Liver (tissue), 3 donors: ENCODE data around the gene C18orf54.

Experiments used
- CTCF ChIP-seq: fragments of 150-350 bp; IDR thresholded peaks from 2 replicates; pipeline ENCODE4 v1.5.1; 2017; ENCODE audit warnings: improper control_type of control experiment, low read depth, low read length; ENCODE audit not compliant: missing input control
- JUND ChIP-seq, 2 donors: IDR thresholded peaks; 2 replicates each; pipeline ENCODE4 v1.6.1; 2016; ENCODE audit warnings: antibody characterized with exemption in 2 of 2
- MAX ChIP-seq: IDR thresholded peaks from 2 replicates; pipeline ENCODE4 v1.6.1; 2016; ENCODE audit warnings: antibody characterized with exemption
- RXRA ChIP-seq, 2 donors: IDR thresholded peaks; 2 replicates each; pipeline ENCODE4 v1.6.1; 2017 to 2018; ENCODE audit warnings: antibody characterized with exemption in 2 of 2, mild to moderate bottlenecking in 1 of 2
- ZBTB33 ChIP-seq: IDR thresholded peaks from 2 replicates; pipeline ENCODE4 v1.6.1; 2016; ENCODE audit warnings: antibody characterized with exemption
- donor health status: healthy.
- donor health status: healthy.

- TF ChIP-seq CTCF = no peak
- no peak for TF ChIP-seq MAX
- TF ChIP-seq JUND (IDR thresholded peaks at IDR 0.05) = no peak
- no peak for TF ChIP-seq RXRA (IDR thresholded peaks at IDR 0.05)
- TF ChIP-seq ZBTB33 = no peak
These were observed 1.5 kb downstream of the C18orf54 start for GRCh38 chr18:54359233-54359632.
